Right lobe of liver (tissue), 6 donors: Measurements from ENCODE around the gene PKD2L2. TPM values are rescaled to one million over a fixed set of nuclear protein-coding genes. Genes with fewer than 3 reads are reported as not detected.

Source experiments
- ATAC-seq, 4 donors: fragments of 200-7000 bp; cut with Tn5 transposase; one replicate each; pipeline ENCODE4 v1.9.1; 2020; ENCODE audit warnings: mild to moderate bottlenecking in 4 of 4, moderate library complexity in 4 of 4
- DNase-seq, 3 donors: peaks; one replicate each; pipeline ENCODE4 v3.0.0-alpha.2; 2020
- H3K27ac ChIP-seq, 3 donors: fragments of 200-600 bp; one replicate each; pipeline ENCODE4 v1.8.0; 2022
- H3K27me3 ChIP-seq, 2 donors: fragments of 200-600 bp; one replicate each; pipeline ENCODE4 v1.8.0; 2022
- H3K36me3 ChIP-seq, 4 donors: fragments of 200-600 bp; sonication (generic) in 1 of 4; one replicate each; pipeline versions ENCODE4 v1.5.1 to v1.8.0; 2017 to 2022; ENCODE audit warnings: control low read depth in 1 of 4
- H3K4me1 ChIP-seq, 4 donors: fragments of 200-600 bp; sonication (generic) in 1 of 4; one replicate each; pipeline versions ENCODE4 v1.5.1 to v1.8.0; 2017 to 2022; ENCODE audit warnings: control low read depth in 1 of 4
- H3K4me3 ChIP-seq, 3 donors: fragments of 200-600 bp; one replicate each; pipeline ENCODE4 v1.8.0; 2022
- H3K9me3 ChIP-seq, 4 donors: fragments of 200-600 bp; sonication (generic) in 1 of 4; one replicate each; pipeline versions ENCODE4 v1.5.1 to v1.8.0; 2017 to 2022; ENCODE audit warnings: control low read depth in 1 of 4
- CTCF ChIP-seq, 4 donors: fragments of 200-600 bp in 3 of 4; fragments of 450-650 bp in 1 of 4; IDR thresholded peaks; one replicate each; pipeline versions ENCODE4 v1.5.1 to v1.8.0; 2016 to 2022; ENCODE audit warnings: antibody characterized with exemption in 4 of 4, mild to moderate bottlenecking in 2 of 4
- POLR2A ChIP-seq: fragments of 450-650 bp; IDR thresholded peaks from one replicate; pipeline ENCODE4 v1.6.1; 2017; ENCODE audit warnings: antibody characterized with exemption, mild to moderate bottlenecking
- WGBS: methylation state at CpG from one replicate; pipeline ENCODE4 v1.1.6; 2018; ENCODE audit warnings: low coverage, low lambda C conversion rate; ENCODE audit not compliant: insufficient coverage; ENCODE audit errors: missing lambda C conversion rate; 5-methylcytosine and 5-hydroxymethylcytosine counted together
- intact Hi-C, 2 donors: fragments of 100-400 bp; cut with DNase I; formaldehyde crosslinking; loops; one replicate each; pipeline versions ENCODE4 v1.11.2 to v1.14.1; 2022
- total RNA-seq, 6 experiments: library from RNA; depleted of rRNA in 2 of 6; stranded (reverse); fragments of >200 nt in 2 of 6; fragmentation: NEBNext Ultra II Directional in 3 of 6; extraction: Animal tissue kit (Norgen Biotek cat#: 25700) in 3 of 6; gene quantifications; one replicate each; pipeline versions ENCODE4 v1.1.0 to v1.2.4, GENCODE V29; 2016 to 2023
- donor health status: DM: no; HTN: yes; CAD: no.
- donor health status: DM: no; HTN: no; CAD: no.
- donor health status: DM: no; HTN: no; CAD: no.
- donor health status: DM: no; HTN: yes; CAD: no.
- donor health status: DM: no; HTN: yes; CAD: no.

Gene PKD2L2
- total RNA-seq, 6 experiments from 2014 or later = not detected

GRCh38 chr5:137901011-137901817 lies 12.0 kb downstream of the PKD2L2 start:
- Histone ChIP-seq H3K4me3 (no peak overlapping the region), H3K36me3 (no peaks in the 10 kb centered on the region), H3K9me3 (no peaks in the 10 kb centered on the region), H3K4me1 (no peaks in the 10 kb centered on the region), H3K27me3 (no peaks in the 10 kb centered on the region), H3K27ac (no peak overlapping the region)
- WGBS = 67% methylated on average over 5 of the region's 5 CpGs
- no peak for ATAC-seq
- DNase-seq = no peak
- intact Hi-C loops = no loop called here
- TF ChIP-seq POLR2A (no peak), CTCF (IDR thresholded peaks at IDR 0.05) (no peak)

GRCh38 chr5:137902408-137903133 lies 13.3 kb downstream of the PKD2L2 start:
- H3K4me1 ChIP-seq = no peaks in the 10 kb centered on the region
- no peaks in the 10 kb centered on the region for H3K9me3 ChIP-seq
- no peak overlapping the region for H3K4me3 ChIP-seq
- TF ChIP-seq CTCF (IDR thresholded peaks at IDR 0.05) (no peak), POLR2A (no peak)
- intact Hi-C loops = no loop called here
- H3K27me3 ChIP-seq = no peaks in the 10 kb centered on the region
- H3K27ac ChIP-seq = no peak overlapping the region
- no CpG with 5 or more reads among the region's 1 CpG for WGBS
- DNase-seq (no peak), ATAC-seq (no peak)
- H3K36me3 ChIP-seq = no peaks in the 10 kb centered on the region

GRCh38 chr5:137914758-137915157 lies 25.5 kb downstream of the PKD2L2 start:
- Histone ChIP-seq H3K36me3 (no peaks in the 10 kb centered on the region), H3K4me1 (no peaks in the 10 kb centered on the region), H3K9me3 (no peaks in the 10 kb centered on the region), H3K27ac (no peak overlapping the region), H3K27me3 (no peaks in the 10 kb centered on the region), H3K4me3 (no peak overlapping the region)
- 78% methylated on average over 2 of the region's 2 CpGs for WGBS
- intact Hi-C loops = no loop called here
- DNase-seq (no peak), ATAC-seq (no peak)
- TF ChIP-seq CTCF (IDR thresholded peaks at IDR 0.05) (no peak), POLR2A (no peak)

GRCh38 chr5:137916923-137917322 lies 27.7 kb downstream of the PKD2L2 start:
- H3K4me3 ChIP-seq = no peak overlapping the region
- no peaks in the 10 kb centered on the region for H3K9me3 ChIP-seq
- DNase-seq = no peak
- H3K27ac ChIP-seq = no peak overlapping the region
- intact Hi-C loops = no loop called here
- WGBS = 100% methylated on average over 1 of the region's 1 CpG
- H3K27me3 ChIP-seq = no peaks in the 10 kb centered on the region
- no peak for ATAC-seq
- H3K36me3 ChIP-seq = no peaks in the 10 kb centered on the region
- no peaks in the 10 kb centered on the region for H3K4me1 ChIP-seq
- TF ChIP-seq CTCF (IDR thresholded peaks at IDR 0.05) = no peak
- no peak for TF ChIP-seq POLR2A
